GM19324 (cell line): ENCODE measurements around the gene JAM3.
"Not testable (repeated sequence)": the region's sequence is repeated elsewhere in the genome, so short reads cannot be mapped to it uniquely, and the experiment has no call there.

Experiments
- ATAC-seq: cut with Tn5 transposase; IDR thresholded peaks from one replicate; pipeline ENCODE4 v1.9.1; 2021; ENCODE audit warnings: mild to moderate bottlenecking, moderate library complexity; ENCODE audit not compliant: unreplicated experiment, low FRiP score

JAM3 gene

GRCh38 chr11:134170919-134171281 lies 102.0 kb downstream of the JAM3 start:
- no peak for ATAC-seq

DNA sequence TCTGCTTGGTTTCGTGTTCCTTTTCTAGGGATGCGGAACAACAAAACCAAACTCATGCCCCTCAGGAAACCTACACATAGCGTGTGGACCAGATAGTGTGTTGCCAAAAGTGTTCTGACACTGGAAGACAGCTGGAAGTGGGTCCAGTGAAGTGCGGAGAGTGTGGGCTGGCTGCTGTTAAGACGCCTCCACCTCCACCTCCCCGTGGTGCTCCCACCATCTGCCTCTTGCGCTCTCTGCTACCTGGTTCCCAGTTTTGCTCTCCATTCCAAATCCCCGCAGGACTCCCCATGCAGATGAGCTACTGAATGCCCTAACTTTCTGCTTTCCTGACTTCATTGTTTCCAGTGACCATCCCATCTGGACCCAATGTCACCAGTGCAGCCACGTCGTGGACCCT lies 103.1 kb downstream of the JAM3 start:
- no peak for ATAC-seq

- ATAC-seq, result no peak
Measured at GRCh38 chr11:134173296-134173695, 104.4 kb downstream of the JAM3 start.

GRCh38 chr11:134176284-134176683 lies 107.4 kb downstream of the JAM3 start:
- ATAC-seq, result no peak

- ATAC-seq, result no peak
Measured at GRCh38 chr11:134178032-134178674, 109.3 kb downstream of the JAM3 start.

DNA sequence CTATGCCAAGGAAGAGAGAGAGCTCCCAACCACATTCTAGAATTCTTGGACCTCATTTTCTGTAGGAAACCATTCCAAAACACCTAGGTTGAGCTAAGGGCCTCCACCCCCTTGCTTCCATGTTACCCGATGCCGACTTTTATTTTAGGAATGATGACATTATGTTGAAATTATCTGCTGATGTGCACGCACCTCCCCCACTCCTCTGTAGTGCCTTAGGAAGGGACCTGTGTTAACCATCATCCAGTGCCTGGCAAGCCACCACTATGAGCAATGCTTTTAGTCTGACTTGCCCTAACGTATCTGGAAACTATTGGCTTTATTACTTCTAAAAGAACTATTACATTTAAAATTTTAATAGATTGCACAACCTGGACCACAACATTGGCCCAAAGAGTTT lies 112.8 kb downstream of the JAM3 start:
- no peak for ATAC-seq

DNA sequence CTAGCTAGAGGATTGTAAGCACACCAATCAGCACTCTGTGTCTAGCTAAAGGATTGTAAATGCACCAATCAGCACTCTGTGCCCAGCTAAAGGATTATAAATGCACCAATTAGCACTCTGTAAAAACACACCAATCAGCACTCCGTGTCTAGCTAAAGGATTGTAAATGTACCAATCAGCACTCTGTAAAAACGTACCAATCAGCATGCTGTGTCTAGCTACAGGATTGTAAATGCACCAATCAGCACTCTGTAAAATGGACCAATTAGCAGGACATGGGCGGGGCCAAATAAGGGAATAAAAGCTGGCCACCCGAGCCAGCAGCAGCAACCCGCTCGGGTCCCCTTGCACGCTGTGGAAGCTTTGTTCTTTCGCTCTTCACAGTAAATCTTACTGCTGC lies 119.2 kb downstream of the JAM3 start:
- ATAC-seq, result not testable (repeated sequence)

GRCh38 chr11:134196756-134197155 lies 127.9 kb downstream of the JAM3 start:
- ATAC-seq, result no peak

GRCh38 chr11:134199531-134199930 lies 130.7 kb downstream of the JAM3 start:
- ATAC-seq, result no peak

- no peak for ATAC-seq
Measured at GRCh38 chr11:134200688-134201087, 131.8 kb downstream of the JAM3 start.
